Osteoblast (primary cell): Measurements from ENCODE around the gene SHISA6. TPM values are rescaled to one million over a fixed set of nuclear protein-coding genes. Genes with fewer than 3 reads are reported as not detected.

Experiments
- DNase-seq: peaks from one replicate; pipeline ENCODE4 v3.0.0; 2011; ENCODE audit warnings: low spot score, mixed read lengths; ENCODE audit not compliant: insufficient read length; ENCODE audit errors: missing footprints
- H2AFZ ChIP-seq: 2 replicates; pipeline ENCODE4 v1.6.0; 2011; ENCODE audit warnings: mild to moderate bottlenecking, low read length
- H3K27ac ChIP-seq: 2 replicates; pipeline ENCODE4 v1.5.1; 2011; ENCODE audit warnings: mild to moderate bottlenecking, low read depth, low read length, moderate library complexity
- H3K27me3 ChIP-seq: 2 replicates; pipeline ENCODE4 v1.6.0; 2012; ENCODE audit warnings: mild to moderate bottlenecking, control low read depth, inconsistent platforms, low read length, moderate library complexity; ENCODE audit not compliant: insufficient read depth
- H3K36me3 ChIP-seq: 2 replicates; pipeline ENCODE4 v1.5.1; 2011; ENCODE audit warnings: mild to moderate bottlenecking, low read length, control low read depth, moderate library complexity; ENCODE audit not compliant: insufficient read depth
- H3K4me1 ChIP-seq: 2 replicates; pipeline ENCODE4 v1.5.1; 2011; ENCODE audit warnings: mild to moderate bottlenecking, low read length, control low read depth, moderate library complexity; ENCODE audit not compliant: insufficient read depth
- H3K4me2 ChIP-seq: 2 replicates; pipeline ENCODE4 v1.6.0; 2011; ENCODE audit warnings: mild to moderate bottlenecking, low read length; ENCODE audit not compliant: insufficient read depth
- H3K4me3 ChIP-seq: fragments of 200-600 bp; sonication (generic); 3 replicates; pipeline ENCODE4 v1.5.1; 2012; ENCODE audit warnings: mild to moderate bottlenecking, low read length, inconsistent platforms; ENCODE audit not compliant: insufficient read depth
- H3K79me2 ChIP-seq: 2 replicates; pipeline ENCODE4 v1.6.0; 2012; ENCODE audit warnings: mild to moderate bottlenecking, low read length, control low read depth, inconsistent platforms; ENCODE audit not compliant: insufficient read depth
- H3K9me3 ChIP-seq: 2 replicates; pipeline ENCODE4 v1.5.1; 2011; ENCODE audit warnings: low read depth, low read length, control low read depth
- H4K20me1 ChIP-seq: 2 replicates; pipeline ENCODE4 v1.6.0; 2012; ENCODE audit warnings: mild to moderate bottlenecking, low read length, control low read depth; ENCODE audit not compliant: insufficient read depth
- total RNA-seq: library from RNA; depleted of rRNA; stranded (reverse); fragments of >200 nt; gene quantifications from 2 replicates; pipeline ENCODE4 v1.2.3, GENCODE V29; 2012
- TF ChIP-seq, protein P1 (sequence below): IDR thresholded peaks from 2 replicates; pipeline ENCODE4 v1.5.1; 2011; ENCODE audit warnings: mild to moderate bottlenecking, low read depth, low read length, moderate library complexity; ENCODE audit errors: extremely low read depth

Gene SHISA6
- total RNA-seq, 1 donor = not detected

DNA sequence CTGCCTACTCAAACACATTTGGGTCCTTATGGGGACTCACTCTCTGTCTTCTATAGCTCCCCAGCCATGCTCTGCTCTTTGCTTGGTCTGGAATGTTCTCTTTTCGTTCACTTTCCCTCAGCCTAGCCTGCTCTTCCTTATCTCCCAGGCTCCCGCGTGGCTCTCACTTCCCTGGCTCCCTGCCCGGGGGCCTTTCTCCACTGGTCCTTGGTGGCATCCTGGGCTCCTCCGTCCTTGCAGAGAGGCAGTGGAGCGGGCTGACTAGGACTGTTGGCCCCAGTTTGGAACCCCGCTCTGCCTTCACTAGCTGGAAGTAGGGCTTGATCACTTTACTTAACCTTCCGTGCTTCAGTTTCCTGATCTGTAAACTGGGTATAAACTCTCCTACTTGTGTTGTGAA, 31.2 kb downstream of the SHISA6 start:
- no peaks in the 10 kb centered on the region for H3K79me2 ChIP-seq
- no peaks in the 10 kb centered on the region for H3K9me3 ChIP-seq
- no peak overlapping the region for H3K27ac ChIP-seq
- no peaks in the 10 kb centered on the region for H3K4me1 ChIP-seq
- no peak overlapping the region for H2AFZ ChIP-seq
- H4K20me1 ChIP-seq = no peaks in the 10 kb centered on the region
- no peaks in the 10 kb centered on the region for H3K27me3 ChIP-seq
- H3K4me3 ChIP-seq = no peak overlapping the region
- TF ChIP-seq, protein P1, sequence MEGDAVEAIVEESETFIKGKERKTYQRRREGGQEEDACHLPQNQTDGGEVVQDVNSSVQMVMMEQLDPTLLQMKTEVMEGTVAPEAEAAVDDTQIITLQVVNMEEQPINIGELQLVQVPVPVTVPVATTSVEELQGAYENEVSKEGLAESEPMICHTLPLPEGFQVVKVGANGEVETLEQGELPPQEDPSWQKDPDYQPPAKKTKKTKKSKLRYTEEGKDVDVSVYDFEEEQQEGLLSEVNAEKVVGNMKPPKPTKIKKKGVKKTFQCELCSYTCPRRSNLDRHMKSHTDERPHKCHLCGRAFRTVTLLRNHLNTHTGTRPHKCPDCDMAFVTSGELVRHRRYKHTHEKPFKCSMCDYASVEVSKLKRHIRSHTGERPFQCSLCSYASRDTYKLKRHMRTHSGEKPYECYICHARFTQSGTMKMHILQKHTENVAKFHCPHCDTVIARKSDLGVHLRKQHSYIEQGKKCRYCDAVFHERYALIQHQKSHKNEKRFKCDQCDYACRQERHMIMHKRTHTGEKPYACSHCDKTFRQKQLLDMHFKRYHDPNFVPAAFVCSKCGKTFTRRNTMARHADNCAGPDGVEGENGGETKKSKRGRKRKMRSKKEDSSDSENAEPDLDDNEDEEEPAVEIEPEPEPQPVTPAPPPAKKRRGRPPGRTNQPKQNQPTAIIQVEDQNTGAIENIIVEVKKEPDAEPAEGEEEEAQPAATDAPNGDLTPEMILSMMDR = no peak
- no peak for DNase-seq
- H3K36me3 ChIP-seq = no peaks in the 10 kb centered on the region
- no peak overlapping the region for H3K4me2 ChIP-seq

DNA sequence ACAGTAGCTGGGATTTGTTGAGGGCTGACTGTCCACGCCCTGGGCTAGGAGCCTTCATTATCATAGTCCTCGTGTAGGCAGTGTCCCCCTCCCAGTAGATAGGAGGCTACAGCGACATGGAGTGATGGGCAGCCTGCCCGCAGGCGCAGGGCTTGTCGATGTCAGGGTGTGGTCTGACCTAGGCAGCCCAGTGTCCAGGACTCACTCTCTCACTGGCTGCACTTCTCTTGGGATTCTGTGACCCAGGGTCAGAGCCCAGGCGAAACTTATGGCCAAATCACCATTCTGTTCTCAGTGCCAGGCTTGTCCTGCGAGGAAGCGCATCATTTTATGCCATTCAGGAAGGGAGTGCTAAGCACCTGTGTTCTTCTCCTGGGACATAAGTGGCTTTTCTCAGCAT, 32.6 kb downstream of the SHISA6 start:
- TF ChIP-seq, protein P1 = no peak
- Histone ChIP-seq H3K27me3 (no peaks in the 10 kb centered on the region), H3K4me1 (no peaks in the 10 kb centered on the region), H3K4me3 (no peak overlapping the region), H3K27ac (no peak overlapping the region), H2AFZ (no peak overlapping the region), H3K9me3 (peaks cover 2% of the 10 kb centered on the region), H4K20me1 (no peaks in the 10 kb centered on the region), H3K36me3 (no peaks in the 10 kb centered on the region), H3K4me2 (no peak overlapping the region), H3K79me2 (no peaks in the 10 kb centered on the region)
- no peak for DNase-seq

DNA sequence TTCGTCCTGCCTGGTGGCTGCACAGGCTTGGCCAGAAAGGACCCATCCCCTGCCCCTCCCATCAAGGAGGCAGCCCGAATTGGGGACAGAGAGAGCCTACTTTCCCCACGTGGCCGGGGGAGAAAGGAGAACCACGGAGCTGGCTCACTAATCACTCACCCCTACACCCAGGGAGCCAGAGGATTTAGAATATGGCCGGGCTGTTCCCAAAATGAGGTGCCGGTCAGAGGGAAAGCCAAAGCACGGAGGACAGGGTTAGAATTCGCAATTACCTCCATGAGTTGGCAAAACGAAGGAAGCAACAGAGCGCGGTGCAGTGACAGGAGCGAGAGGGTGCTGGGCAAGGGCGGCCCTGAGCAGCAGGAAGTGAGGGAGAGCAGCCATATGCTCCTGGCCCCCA, 33.1 kb downstream of the SHISA6 start:
- no peak overlapping the region for H3K4me3 ChIP-seq
- no peaks in the 10 kb centered on the region for H4K20me1 ChIP-seq
- H3K27me3 ChIP-seq = no peaks in the 10 kb centered on the region
- no peak for DNase-seq
- TF ChIP-seq, protein P1 = no peak
- H2AFZ ChIP-seq = no peak overlapping the region
- H3K4me1 ChIP-seq = no peaks in the 10 kb centered on the region
- H3K27ac ChIP-seq = no peak overlapping the region
- H3K79me2 ChIP-seq = no peaks in the 10 kb centered on the region
- H3K4me2 ChIP-seq = no peak overlapping the region
- no peaks in the 10 kb centered on the region for H3K36me3 ChIP-seq
- peaks cover 2% of the 10 kb centered on the region for H3K9me3 ChIP-seq

DNA sequence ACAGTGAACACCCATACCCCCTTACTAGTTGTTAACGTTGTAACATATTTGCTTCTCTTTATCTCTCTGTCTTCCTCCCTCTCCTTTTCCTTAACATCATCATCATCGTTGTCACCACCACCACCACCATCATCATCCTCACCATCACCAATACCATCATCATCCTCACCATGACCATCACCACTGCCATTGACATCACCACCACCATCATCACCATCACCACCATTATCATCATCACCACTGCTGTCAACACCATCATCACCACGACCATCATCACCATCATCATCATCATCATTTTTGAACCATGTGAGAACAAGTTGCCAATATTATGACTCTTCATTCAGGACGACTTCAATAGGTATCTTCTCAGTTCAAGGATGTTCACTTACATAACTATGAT, 35.5 kb downstream of the SHISA6 start:
- no peaks in the 10 kb centered on the region for H3K79me2 ChIP-seq
- H3K4me1 ChIP-seq = no peaks in the 10 kb centered on the region
- no peak overlapping the region for H3K27ac ChIP-seq
- no peak for DNase-seq
- H2AFZ ChIP-seq = no peak overlapping the region
- no peak overlapping the region for H3K4me2 ChIP-seq
- H3K4me3 ChIP-seq = no peak overlapping the region
- H3K27me3 ChIP-seq = no peaks in the 10 kb centered on the region
- H3K9me3 ChIP-seq = peaks cover 2% of the 10 kb centered on the region
- TF ChIP-seq, protein P1 = no peak
- H3K36me3 ChIP-seq = no peaks in the 10 kb centered on the region
- H4K20me1 ChIP-seq = no peaks in the 10 kb centered on the region
